Keratinocyte (primary cell): ENCODE results near the gene TMEM229B. TPM values are rescaled to one million over a fixed set of nuclear protein-coding genes. Genes with fewer than 3 reads are reported as not detected.

Experiments
- DNase-seq: peaks from one replicate; pipeline ENCODE4 v3.0.0-alpha.2; 2011; ENCODE audit warnings: low read depth, missing footprints, low spot score
- FAIRE-seq: peaks from 2 replicates; lab custom pipeline; 2011; peaks lifted over from hg19 to GRCh38; lab: Jason Lieb, UNC
- H2AFZ ChIP-seq: 2 replicates; pipeline ENCODE4 v1.6.0; 2012; ENCODE audit warnings: low read length, control low read depth, inconsistent platforms; ENCODE audit not compliant: control insufficient read depth
- H3K27ac ChIP-seq: 2 replicates; pipeline ENCODE4 v1.5.1; 2011; ENCODE audit warnings: low read length; ENCODE audit not compliant: control insufficient read depth, insufficient read depth
- H3K27me3 ChIP-seq: 3 replicates; pipeline ENCODE4 v1.6.0; 2011; ENCODE audit warnings: low read length; ENCODE audit not compliant: control insufficient read depth, insufficient read depth; ENCODE audit errors: extremely low read depth
- H3K36me3 ChIP-seq, 2 experiments: 2 replicates in 1 of 2; 3 replicates in 1 of 2; pipeline ENCODE4 v1.5.1; 2011; ENCODE audit warnings: low read length in 2 of 2, mild to moderate bottlenecking in 1 of 2; ENCODE audit not compliant: control insufficient read depth in 2 of 2, insufficient read depth in 2 of 2; ENCODE audit errors: extremely low read depth in 1 of 2
- H3K4me1 ChIP-seq: 3 replicates; pipeline ENCODE4 v1.5.1; 2011; ENCODE audit warnings: low read length; ENCODE audit not compliant: control insufficient read depth, insufficient read depth; ENCODE audit errors: extremely low read depth
- H3K4me2 ChIP-seq: 3 replicates; pipeline ENCODE4 v1.6.0; 2011; ENCODE audit warnings: low read depth, low read length; ENCODE audit not compliant: control insufficient read depth, insufficient read depth; ENCODE audit errors: extremely low read depth
- H3K4me3 ChIP-seq, 3 experiments: fragments of 200-600 bp in 1 of 3; sonication (generic) in 1 of 3; 2 replicates in 2 of 3; 3 replicates in 1 of 3; pipeline ENCODE4 v1.5.1; 2011 to 2016; ENCODE audit warnings: low read length in 3 of 3, mild to moderate bottlenecking in 3 of 3, control low read depth in 2 of 3, inconsistent platforms in 1 of 3, low read depth in 1 of 3, mixed read lengths in 1 of 3, mixed run types in 1 of 3, moderate library complexity in 1 of 3; ENCODE audit not compliant: control insufficient read depth in 2 of 3, insufficient read depth in 2 of 3; ENCODE audit errors: extremely low read depth in 1 of 3
- H3K79me2 ChIP-seq: 2 replicates; pipeline ENCODE4 v1.6.0; 2012; ENCODE audit warnings: low read length; ENCODE audit not compliant: control insufficient read depth, insufficient read depth
- H3K9ac ChIP-seq: 3 replicates; pipeline ENCODE4 v1.6.0; 2011; ENCODE audit warnings: low read length; ENCODE audit not compliant: control insufficient read depth, insufficient read depth; ENCODE audit errors: extremely low read depth
- H3K9me1 ChIP-seq: 3 replicates; pipeline ENCODE4 v1.6.0; 2011; ENCODE audit warnings: low read length; ENCODE audit not compliant: control insufficient read depth, insufficient read depth; ENCODE audit errors: extremely low read depth
- H3K9me3 ChIP-seq: 2 replicates; pipeline ENCODE4 v1.5.1; 2012; ENCODE audit warnings: low read depth, low read length; ENCODE audit not compliant: control insufficient read depth
- H4K20me1 ChIP-seq: 3 replicates; pipeline ENCODE4 v1.6.0; 2011; ENCODE audit warnings: low read length; ENCODE audit not compliant: control insufficient read depth, insufficient read depth; ENCODE audit errors: extremely low read depth
- EZH2 ChIP-seq: IDR thresholded peaks from one replicate; pipeline ENCODE4 v1.6.1; 2012; ENCODE audit warnings: inconsistent platforms, mild to moderate bottlenecking, low read length, moderate library complexity
- dilution Hi-C: fragments of 300-500 bp; cut with MboI; formaldehyde crosslinking; loops from one replicate; pipeline ENCODE4 v1.7.0; 2020; ENCODE audit warnings: low sequenced_read_pairs; ENCODE audit not compliant: extremely low pct_ligation_motif_present
- polyA minus RNA-seq, 3 experiments: library from RNA; depleted of rRNA, polyadenylated mRNA; stranded (reverse); fragments of >200 nt; gene quantifications; 1 replicate in 1 of 3; 2 replicates in 1 of 3; 3 replicates in 1 of 3; pipeline ENCODE4 v1.2.3, GENCODE V29; 2011
- polyA plus RNA-seq, 5 experiments: library from polyadenylated mRNA; depleted of rRNA in 3 of 5; stranded (reverse) in 3 of 5; stranded (forward) in 1 of 5; unstranded in 1 of 5; fragments of >200 nt; gene quantifications; 1 replicate in 1 of 5; 2 replicates in 3 of 5; 3 replicates in 1 of 5; pipeline versions ENCODE4 v1.2.1 to v1.2.3, GENCODE V29; 2011 to 2012; ENCODE audit warnings: missing spikeins in 2 of 5, low read depth in 1 of 5, low replicate concordance in 1 of 5
- TF ChIP-seq, protein P1 (sequence below), 3 experiments: IDR thresholded peaks in 1 of 3; conservative IDR thresholded peaks in 1 of 3; optimal IDR thresholded peaks in 1 of 3; 2 replicates in 2 of 3; 3 replicates in 1 of 3; pipeline versions ENCODE3 to v1.5.1; 2011; ENCODE audit warnings: low read length in 3 of 3, mild to moderate bottlenecking in 3 of 3, moderate library complexity in 2 of 3, control low read depth in 1 of 3, inconsistent platforms in 1 of 3; ENCODE audit not compliant: insufficient read depth in 2 of 3; ENCODE audit errors: extremely low read depth in 1 of 3

TMEM229B gene
- 1.0 to 1.7 TPM (median 1.5 TPM) in 3 replicates for polyA plus RNA-seq
- polyA plus RNA-seq (2011; ENCODE audit: low read depth): 0.26 TPM
- polyA plus RNA-seq (2011; cell fraction: cytosol; rRNA removed): 1.5 and 1.9 TPM in 2 replicates
- polyA plus RNA-seq (2011; cell fraction: nucleus; rRNA removed): 2.3 and 2.5 TPM in 2 replicates
- polyA plus RNA-seq (2012; ENCODE audit: low replicate concordance): 1.9 and 2.0 TPM in 2 replicates
- 1.9 to 7.4 TPM (median 2.8 TPM) in 3 replicates for polyA minus RNA-seq
- polyA minus RNA-seq (2011; cell fraction: cytosol; rRNA and poly(A)+ RNA removed): 3.8 TPM
- polyA minus RNA-seq (2011; cell fraction: nucleus; rRNA and poly(A)+ RNA removed): 1.5 and 3.4 TPM in 2 replicates

DNA sequence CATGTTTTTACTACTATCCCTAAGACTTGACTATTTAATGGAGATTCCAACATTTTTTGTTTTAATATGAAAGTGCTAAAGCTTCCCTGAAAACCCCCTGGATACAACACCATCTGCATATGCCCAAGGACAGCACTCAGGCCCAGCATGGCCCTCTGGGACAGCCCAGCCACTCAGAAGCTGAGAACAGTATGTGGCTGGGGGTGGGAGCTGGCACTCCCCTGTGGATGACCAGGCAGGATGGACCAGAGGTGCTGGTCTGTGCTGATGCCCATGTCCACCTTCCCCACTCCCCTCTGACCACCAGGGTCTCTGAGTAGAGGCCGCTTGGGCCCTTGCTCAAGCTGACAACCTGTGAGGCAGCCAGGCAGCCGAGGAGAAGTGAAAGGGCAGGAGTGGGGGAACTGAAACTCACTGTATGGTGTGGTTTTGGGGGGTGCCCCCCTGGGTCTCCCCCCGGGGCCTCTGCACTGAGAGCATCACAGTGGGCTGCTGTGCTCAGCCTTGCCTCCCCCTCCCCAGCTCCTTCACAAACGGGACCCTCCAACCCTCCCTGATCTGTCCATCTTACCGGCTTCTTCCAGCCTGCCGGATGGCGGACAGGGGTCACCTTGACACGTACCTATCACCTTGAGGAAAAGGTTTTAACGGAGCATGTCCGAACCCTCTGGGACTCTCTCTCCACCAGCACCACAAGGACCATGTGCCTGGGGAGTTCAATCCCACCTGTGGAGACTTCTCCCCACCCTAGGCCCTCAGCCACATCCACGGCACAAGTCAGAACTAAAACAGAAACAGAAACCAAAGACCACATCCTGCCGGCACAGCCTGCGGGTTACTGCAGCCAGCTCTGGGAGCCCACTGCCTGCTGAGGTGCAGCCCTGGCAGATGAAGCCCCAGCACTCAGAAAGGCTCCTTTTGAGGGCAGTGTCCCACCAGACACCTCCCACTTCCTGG lies at the start of gene TMEM229B:
Gene TMEM229B, minus strand, starts transcription at position 785 of the 957 bp plus-strand sequence. CDS start 14,798 bp downstream, outside the sequence.
- dilution Hi-C loops: no loop called here
- H4K20me1 ChIP-seq: no peaks in the 10 kb centered on the region
- TF ChIP-seq, protein P1, sequence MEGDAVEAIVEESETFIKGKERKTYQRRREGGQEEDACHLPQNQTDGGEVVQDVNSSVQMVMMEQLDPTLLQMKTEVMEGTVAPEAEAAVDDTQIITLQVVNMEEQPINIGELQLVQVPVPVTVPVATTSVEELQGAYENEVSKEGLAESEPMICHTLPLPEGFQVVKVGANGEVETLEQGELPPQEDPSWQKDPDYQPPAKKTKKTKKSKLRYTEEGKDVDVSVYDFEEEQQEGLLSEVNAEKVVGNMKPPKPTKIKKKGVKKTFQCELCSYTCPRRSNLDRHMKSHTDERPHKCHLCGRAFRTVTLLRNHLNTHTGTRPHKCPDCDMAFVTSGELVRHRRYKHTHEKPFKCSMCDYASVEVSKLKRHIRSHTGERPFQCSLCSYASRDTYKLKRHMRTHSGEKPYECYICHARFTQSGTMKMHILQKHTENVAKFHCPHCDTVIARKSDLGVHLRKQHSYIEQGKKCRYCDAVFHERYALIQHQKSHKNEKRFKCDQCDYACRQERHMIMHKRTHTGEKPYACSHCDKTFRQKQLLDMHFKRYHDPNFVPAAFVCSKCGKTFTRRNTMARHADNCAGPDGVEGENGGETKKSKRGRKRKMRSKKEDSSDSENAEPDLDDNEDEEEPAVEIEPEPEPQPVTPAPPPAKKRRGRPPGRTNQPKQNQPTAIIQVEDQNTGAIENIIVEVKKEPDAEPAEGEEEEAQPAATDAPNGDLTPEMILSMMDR (optimal IDR thresholded peaks at IDR 0.05 in 1 of 3, IDR thresholded peaks at IDR 0.05 in 1 of 3, conservative IDR thresholded peaks at IDR 0.05 in 1 of 3; ENCODE audit: extremely low read depth in 1 of 3, insufficient read depth in 2 of 3, low read length in 3 of 3): no peak
- no peak within 1 kb of the TSS for H3K4me2 ChIP-seq
- no peaks in the 10 kb centered on the region for H3K9me1 ChIP-seq
- peaks cover 4% of the 10 kb centered on the region for H3K27me3 ChIP-seq
- DNase-seq (no peak), FAIRE-seq (no peak)
- no peaks in the 10 kb centered on the region for H3K9me3 ChIP-seq
- H3K36me3 ChIP-seq: no peaks in the 10 kb centered on the region
- H3K4me3 ChIP-seq: no peak within 1 kb of the TSS
- H3K9ac ChIP-seq: no peak within 1 kb of the TSS
- no peaks in the 10 kb centered on the region for H3K79me2 ChIP-seq
- H2AFZ ChIP-seq: no peak within 1 kb of the TSS
- peaks cover 5% of the 10 kb centered on the region for H3K4me1 ChIP-seq
- H3K27ac ChIP-seq: no peak within 1 kb of the TSS

DNA sequence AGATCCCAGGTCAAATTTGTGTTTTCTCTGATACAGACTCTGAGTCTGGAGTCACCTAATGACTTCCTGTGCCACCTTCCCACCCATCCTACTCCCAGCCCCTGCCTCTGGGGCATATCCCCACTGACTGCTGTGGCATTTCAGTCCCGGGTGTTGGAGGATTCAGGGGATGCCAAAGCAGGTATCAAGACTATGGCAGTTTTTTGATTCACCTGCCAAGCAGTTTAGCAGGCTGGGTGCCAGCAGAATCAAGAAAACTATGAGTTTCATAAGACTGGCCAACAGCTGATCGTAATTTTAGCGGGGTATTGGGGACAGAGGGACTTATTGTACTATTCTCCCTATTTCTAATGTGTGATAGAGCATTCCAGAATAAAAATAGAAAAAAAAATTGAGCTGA lies 49.2 kb upstream of the TMEM229B start:
- no peak for FAIRE-seq

More for the DNA sequence above, 49.2 kb upstream of the TMEM229B start:
- dilution Hi-C loops: no loop called here
- H3K9me3 ChIP-seq: no peaks in the 10 kb centered on the region
- peaks cover 0 to 6% of the 10 kb centered on the region in 2 experiments for H3K36me3 ChIP-seq
- no peak for TF ChIP-seq EZH2
- TF ChIP-seq, protein P1 (optimal IDR thresholded peaks at IDR 0.05 in 1 of 3, IDR thresholded peaks at IDR 0.05 in 1 of 3, conservative IDR thresholded peaks at IDR 0.05 in 1 of 3; ENCODE audit: extremely low read depth in 1 of 3, insufficient read depth in 2 of 3, low read length in 3 of 3): no peak
- peaks cover 11% of the 10 kb centered on the region for H3K4me1 ChIP-seq
- no peaks in the 10 kb centered on the region for H4K20me1 ChIP-seq
- H3K4me3 ChIP-seq: no peak overlapping the region
- no peak overlapping the region for H2AFZ ChIP-seq
- DNase-seq: no peak
- H3K4me2 ChIP-seq: no peak overlapping the region
- no peaks in the 10 kb centered on the region for H3K9me1 ChIP-seq
- H3K27me3 ChIP-seq: no peaks in the 10 kb centered on the region
- no peak overlapping the region for H3K27ac ChIP-seq
- H3K9ac ChIP-seq: no peak overlapping the region
- no peaks in the 10 kb centered on the region for H3K79me2 ChIP-seq
